Measurements from ENCODE around the gene TRIM9.
A peak's percentile ranks its signal among the peaks of the same experiment; 100 is the strongest.

The TRIM9 gene

GRCh38 chr14:51008446-51008845 is 86.5 kb downstream of the TRIM9 start:
- DNase-seq (ENCODE audit: low read depth) = no peak
- no peak overlapping the region for H3K4me3 ChIP-seq (ENCODE audit: low read length)
- TF ChIP-seq CTCF (conservative IDR thresholded peaks at IDR 0.05; ENCODE audit: low read length) = no peak

DNA sequence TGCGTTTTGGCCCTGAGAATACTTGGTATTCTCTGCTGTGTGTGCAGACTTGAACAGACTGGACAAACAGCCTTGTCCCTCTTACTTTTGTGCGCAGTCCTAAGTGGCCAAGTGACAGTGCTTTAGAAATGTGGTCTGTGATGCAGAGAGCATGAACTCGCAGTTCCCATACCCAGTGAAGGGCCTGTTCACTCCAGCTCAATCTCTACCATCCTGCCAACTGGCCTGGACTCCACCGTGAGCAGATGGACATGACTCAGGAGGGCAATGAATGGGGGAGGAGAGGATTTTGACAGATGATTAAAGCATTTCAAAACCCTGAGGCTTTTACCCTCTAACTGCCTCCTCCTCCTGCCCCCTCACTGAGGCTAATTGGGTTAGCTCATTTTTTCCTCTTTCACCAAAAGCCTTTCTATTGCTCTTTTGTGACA is 88.1 kb downstream of the TRIM9 start:
- peak; percentile 90 for DNase-seq (ENCODE audit: low read depth)
- no peak overlapping the region for H3K4me3 ChIP-seq (ENCODE audit: low read length)

GRCh38 chr14:51006324-51006723 is 88.6 kb downstream of the TRIM9 start:
- no peak for TF ChIP-seq CTCF (conservative IDR thresholded peaks at IDR 0.05; ENCODE audit: low read length)
- DNase-seq (ENCODE audit: low read depth) = no peak
- no peak overlapping the region for H3K4me3 ChIP-seq (ENCODE audit: low read length)

More for the DNA sequence above, 88.1 kb downstream of the TRIM9 start:
- TF ChIP-seq CTCF (conservative IDR thresholded peaks at IDR 0.05; ENCODE audit: low read length) = no peak

DNA sequence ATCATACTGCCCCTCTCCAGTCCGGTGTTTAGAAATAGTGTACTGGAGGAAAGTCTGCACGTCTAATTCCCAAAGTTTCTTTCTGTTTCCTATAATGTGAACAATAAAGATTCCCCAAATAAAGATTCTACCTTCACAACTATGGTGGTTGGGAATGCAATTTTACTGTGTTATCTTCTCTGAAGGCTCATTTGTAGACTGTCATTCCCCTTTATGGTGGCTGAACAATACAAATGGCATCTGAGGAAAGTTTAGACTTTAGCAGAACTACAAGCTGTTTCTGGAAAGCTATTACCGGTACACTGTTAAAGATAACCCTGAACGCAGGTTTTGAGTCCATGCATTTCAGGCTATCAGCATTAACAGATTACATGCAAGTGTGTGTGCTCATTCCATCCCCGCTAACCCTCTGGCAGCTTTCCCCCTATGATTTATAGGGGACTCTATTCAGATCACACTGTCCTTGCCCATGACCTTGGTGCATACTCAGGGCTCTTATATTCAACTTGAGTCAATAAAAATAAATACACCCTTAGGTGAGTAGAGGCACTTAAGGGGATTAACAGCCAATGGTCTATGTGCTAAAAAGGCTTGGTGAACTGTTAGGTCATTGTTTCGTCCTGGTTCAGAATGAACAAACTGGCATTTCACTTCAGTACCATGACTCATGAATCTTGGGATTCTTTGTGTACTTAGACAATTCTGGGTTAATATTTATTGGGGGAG is 89.9 kb downstream of the TRIM9 start:
- TF ChIP-seq CTCF (conservative IDR thresholded peaks at IDR 0.05; ENCODE audit: low read length) = no peak
- peak; percentile 41 for DNase-seq (ENCODE audit: low read depth)
- no peak overlapping the region for H3K4me3 ChIP-seq (ENCODE audit: low read length)

DNA sequence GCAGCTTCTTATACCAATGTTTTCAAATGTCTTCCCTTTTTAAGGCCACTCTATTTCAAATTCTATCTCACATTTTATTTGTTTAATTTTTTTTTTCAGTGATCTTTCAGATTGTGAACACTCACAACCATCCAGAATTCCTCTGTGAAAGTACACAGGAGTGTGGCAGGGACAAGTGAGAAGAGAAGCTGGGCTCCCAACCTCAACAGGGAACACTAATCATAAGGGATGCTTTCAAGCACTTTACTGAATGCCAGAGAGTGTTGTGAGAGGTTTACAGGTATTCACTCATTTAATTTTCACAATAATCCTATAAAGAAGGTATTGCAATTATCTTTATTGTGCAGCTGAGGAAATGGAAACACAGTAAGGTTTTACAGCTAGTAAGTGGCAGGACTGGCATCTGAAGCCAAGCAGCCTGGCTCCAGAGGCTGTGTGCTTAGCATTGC is 90.5 kb downstream of the TRIM9 start:
- H3K4me3 ChIP-seq (ENCODE audit: low read length) = no peak overlapping the region
- TF ChIP-seq CTCF (conservative IDR thresholded peaks at IDR 0.05; ENCODE audit: low read length) = no peak
- peak; percentile 64 for DNase-seq (ENCODE audit: low read depth)

DNA sequence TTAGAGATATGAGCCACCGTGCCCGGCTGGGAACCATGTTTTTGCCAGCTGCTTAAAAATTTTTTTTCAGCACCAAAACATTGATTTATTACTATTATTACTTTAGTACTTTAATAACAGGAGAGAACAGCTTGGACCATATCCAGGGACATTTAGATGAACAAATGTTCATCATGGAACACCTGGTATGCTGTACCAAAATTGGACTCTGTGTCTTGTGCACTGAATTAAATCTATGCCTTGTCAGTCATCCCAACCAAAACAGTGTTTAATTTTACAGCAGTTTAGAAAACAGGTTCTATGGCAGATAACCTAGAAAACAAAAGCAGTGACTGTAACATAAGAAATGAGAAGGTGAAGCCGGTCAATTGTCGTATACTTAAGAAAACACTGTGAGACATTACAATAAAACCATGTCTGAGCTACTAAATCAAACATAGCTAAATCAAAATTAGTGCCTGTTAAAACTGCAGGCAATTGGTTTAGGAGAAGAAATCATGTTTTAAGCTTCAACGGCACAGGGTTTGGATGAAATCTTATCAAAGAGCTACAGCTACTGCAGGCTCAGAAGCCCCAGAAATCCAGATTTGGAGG is 92.4 kb downstream of the TRIM9 start:
- DNase-seq (ENCODE audit: low read depth) = no peak
- TF ChIP-seq CTCF (conservative IDR thresholded peaks at IDR 0.05; ENCODE audit: low read length) = no peak
- no peak overlapping the region for H3K4me3 ChIP-seq (ENCODE audit: low read length)

DNA sequence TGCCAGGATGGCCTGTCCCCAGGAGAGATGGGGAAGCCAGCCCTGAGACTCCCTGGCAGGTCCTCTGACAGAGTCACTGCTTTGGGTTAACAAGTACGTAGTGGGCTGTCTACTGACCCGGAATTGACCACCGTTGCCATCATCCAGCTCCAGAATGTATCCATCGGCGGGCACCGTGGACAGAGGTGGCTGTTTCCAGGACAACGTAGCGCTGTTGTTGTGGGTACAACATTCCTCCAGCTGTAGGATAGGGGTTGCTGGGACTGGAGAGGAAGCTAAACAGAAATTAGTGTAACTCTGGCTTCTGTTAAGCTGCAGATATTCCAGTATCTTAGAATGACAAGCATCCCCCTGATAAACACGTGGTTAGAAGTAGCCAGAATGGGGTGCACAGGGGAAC is 94.3 kb downstream of the TRIM9 start:
- TF ChIP-seq CTCF (conservative IDR thresholded peaks at IDR 0.05; ENCODE audit: low read length) = no peak
- no peak overlapping the region for H3K4me3 ChIP-seq (ENCODE audit: low read length)
- no peak for DNase-seq (ENCODE audit: low read depth)

All from AG10803 (cell line).